Lower leg skin (tissue), 3 donors: ENCODE data around the gene GPC5.

ENCODE experiments used
- POLR2A ChIP-seq, 2 donors: fragments of 450-650 bp; IDR thresholded peaks; one replicate each; pipeline ENCODE4 v1.6.1; 2016 to 2017; ENCODE audit warnings: antibody characterized with exemption in 2 of 2, mild to moderate bottlenecking in 1 of 2, moderate library complexity in 1 of 2
- TF ChIP-seq, protein P1 (sequence below), 3 donors: fragments of 450-650 bp; IDR thresholded peaks; one replicate each; pipeline ENCODE4 v1.5.1; 2016; ENCODE audit warnings: antibody characterized with exemption in 3 of 3, mild to moderate bottlenecking in 3 of 3, moderate library complexity in 2 of 3

DNA sequence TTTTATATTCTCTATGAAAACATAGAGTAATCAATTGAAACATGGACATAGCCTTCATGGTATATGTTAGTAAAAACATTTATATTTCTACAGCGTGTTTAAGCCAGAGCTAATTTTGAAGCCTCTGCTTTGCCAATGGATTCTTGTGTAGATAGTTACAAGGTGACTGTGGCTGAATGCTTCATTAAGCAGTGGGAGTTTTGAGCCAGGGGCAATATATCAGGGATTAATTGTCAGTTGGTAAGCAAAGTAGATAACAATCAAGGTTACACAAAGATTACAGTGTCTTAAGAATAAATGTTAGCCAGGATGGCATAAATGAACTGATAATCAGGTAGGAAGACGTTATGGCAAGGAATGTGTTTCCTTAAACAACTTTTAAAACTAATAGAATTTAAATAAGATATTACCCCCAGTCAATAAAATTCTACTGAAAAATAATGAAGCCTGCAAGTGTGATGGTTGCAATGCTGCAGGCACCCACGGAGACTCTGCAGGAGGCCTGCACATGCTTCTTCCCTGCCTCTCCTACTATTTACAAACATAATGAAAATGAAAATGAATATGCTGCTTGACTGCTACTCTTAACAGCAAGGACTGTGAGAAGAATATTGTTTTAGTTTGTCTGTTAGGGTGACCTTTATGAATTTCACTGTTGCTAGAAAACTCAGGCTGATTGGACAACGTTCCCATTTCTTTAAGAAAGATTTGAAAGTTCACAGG is 588.5 kb downstream of the GPC5 start:
- TF ChIP-seq, protein P1, sequence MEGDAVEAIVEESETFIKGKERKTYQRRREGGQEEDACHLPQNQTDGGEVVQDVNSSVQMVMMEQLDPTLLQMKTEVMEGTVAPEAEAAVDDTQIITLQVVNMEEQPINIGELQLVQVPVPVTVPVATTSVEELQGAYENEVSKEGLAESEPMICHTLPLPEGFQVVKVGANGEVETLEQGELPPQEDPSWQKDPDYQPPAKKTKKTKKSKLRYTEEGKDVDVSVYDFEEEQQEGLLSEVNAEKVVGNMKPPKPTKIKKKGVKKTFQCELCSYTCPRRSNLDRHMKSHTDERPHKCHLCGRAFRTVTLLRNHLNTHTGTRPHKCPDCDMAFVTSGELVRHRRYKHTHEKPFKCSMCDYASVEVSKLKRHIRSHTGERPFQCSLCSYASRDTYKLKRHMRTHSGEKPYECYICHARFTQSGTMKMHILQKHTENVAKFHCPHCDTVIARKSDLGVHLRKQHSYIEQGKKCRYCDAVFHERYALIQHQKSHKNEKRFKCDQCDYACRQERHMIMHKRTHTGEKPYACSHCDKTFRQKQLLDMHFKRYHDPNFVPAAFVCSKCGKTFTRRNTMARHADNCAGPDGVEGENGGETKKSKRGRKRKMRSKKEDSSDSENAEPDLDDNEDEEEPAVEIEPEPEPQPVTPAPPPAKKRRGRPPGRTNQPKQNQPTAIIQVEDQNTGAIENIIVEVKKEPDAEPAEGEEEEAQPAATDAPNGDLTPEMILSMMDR (IDR thresholded peaks at IDR 0.05): no peak
- TF ChIP-seq POLR2A (IDR thresholded peaks at IDR 0.05): no peak
